Measurements from ENCODE around the gene RERE.
A peak's percentile ranks its signal among the peaks of the same experiment; 100 is the strongest.

RERE gene

GRCh38 chr1:8497210-8497819, 320.1 kb downstream of the RERE start:
- DNase-seq, result no peak

- DNase-seq, result no peak
Measured at GRCh38 chr1:8496473-8496872, 321.0 kb downstream of the RERE start.

GRCh38 chr1:8495928-8496401, 321.5 kb downstream of the RERE start:
- no peak for DNase-seq

GRCh38 chr1:8494681-8495080, 322.8 kb downstream of the RERE start:
- no peak for DNase-seq

GRCh38 chr1:8493916-8494540, 323.4 kb downstream of the RERE start:
- DNase-seq, result no peak

- no peak for DNase-seq
Measured at GRCh38 chr1:8487249-8487648, 330.2 kb downstream of the RERE start.

- DNase-seq, result no peak
Measured at GRCh38 chr1:8486047-8486446, 331.4 kb downstream of the RERE start.

- DNase-seq, result no peak
Measured at GRCh38 chr1:8483586-8483985, 333.9 kb downstream of the RERE start.

- DNase-seq, result no peak
Measured at GRCh38 chr1:8482979-8483381, 334.5 kb downstream of the RERE start.

- DNase-seq, result no peak
Measured at GRCh38 chr1:8481650-8482380, 335.6 kb downstream of the RERE start.

- no peak for DNase-seq
Measured at GRCh38 chr1:8478566-8478965, 338.9 kb downstream of the RERE start.

GRCh38 chr1:8477983-8478362, 339.5 kb downstream of the RERE start:
- no peak for DNase-seq

- no peak for DNase-seq
Measured at GRCh38 chr1:8477166-8477982, 340.1 kb downstream of the RERE start.

GRCh38 chr1:8476006-8476405, 341.4 kb downstream of the RERE start:
- no peak for DNase-seq

- no peak for DNase-seq
Measured at GRCh38 chr1:8474369-8474768, 343.1 kb downstream of the RERE start.

GRCh38 chr1:8473891-8474300, 343.5 kb downstream of the RERE start:
- peak; percentile 4 for DNase-seq

- no peak for DNase-seq
Measured at GRCh38 chr1:8473121-8473875, 344.1 kb downstream of the RERE start.

- no peak for DNase-seq
Measured at GRCh38 chr1:8472668-8473067, 344.8 kb downstream of the RERE start.

GRCh38 chr1:8471451-8471850, 346.0 kb downstream of the RERE start:
- DNase-seq, result no peak

GRCh38 chr1:8468751-8469150, 348.7 kb downstream of the RERE start:
- DNase-seq, result no peak

- no peak for DNase-seq
Measured at GRCh38 chr1:8467308-8467707, 350.1 kb downstream of the RERE start.

GRCh38 chr1:8465692-8466091, 351.7 kb downstream of the RERE start:
- no peak for DNase-seq

- no peak for DNase-seq
Measured at GRCh38 chr1:8465013-8465412, 352.4 kb downstream of the RERE start.
